SK-N-SH (cell line): ENCODE results near the gene ARL6IP5. TPM values are rescaled to one million over a fixed set of nuclear protein-coding genes. Genes with fewer than 3 reads are reported as not detected.

ENCODE experiments used
- CTCF ChIA-PET: fragments of 300-600, 350-600 bp; formaldehyde crosslinking; extraction: SDS; loops from one replicate; lab custom pipeline; 2021; lab: Yijun Ruan, JAX
- POLR2A ChIA-PET: fragments of 350-600 bp; sonication (Branson Sonifier 250); formaldehyde crosslinking; extraction: SDS; loops from one replicate; lab custom pipeline; 2020; ENCODE audit warnings: antibody characterized with exemption, inconsistent platforms; lab: Yijun Ruan, JAX
- DNase-seq: peaks from one replicate; pipeline ENCODE4 v3.0.0; 2012
- H2AFZ ChIP-seq: fragments of 200-600 bp; sonication (generic); 2 replicates; pipeline ENCODE4 v1.8.1; 2016; ENCODE audit warnings: antibody characterized with exemption, mild to moderate bottlenecking, low read depth
- H3F3A ChIP-seq: fragments of 200-600 bp; sonication (generic); replicated peaks from 2 replicates; pipeline ENCODE3; 2016; ENCODE audit warnings: antibody characterized with exemption, mild to moderate bottlenecking; ENCODE audit not compliant: insufficient read depth
- H3K27ac ChIP-seq, 2 experiments: fragments of 200-500 bp in 1 of 2; fragments of 200-600 bp in 1 of 2; sonication (Bioruptor generic) in 1 of 2; sonication (generic), shearing (Covaris generic) in 1 of 2; 2 replicates each; pipeline versions ENCODE4 v1.5.1 to v1.6.1; 2014 to 2016; ENCODE audit warnings: low read depth in 2 of 2, inconsistent platforms in 1 of 2, low read length in 1 of 2, mild to moderate bottlenecking in 1 of 2, mixed read lengths in 1 of 2
- H3K27me3 ChIP-seq: fragments of 200-600 bp; sonication (generic), shearing (Covaris generic); 2 replicates; pipeline ENCODE4 v1.6.1; 2016; ENCODE audit warnings: mixed run types; ENCODE audit not compliant: insufficient read depth
- H3K36me3 ChIP-seq, 2 experiments: fragments of 200-500 bp in 1 of 2; fragments of 200-600 bp in 1 of 2; sonication (Bioruptor generic) in 1 of 2; sonication (generic) in 1 of 2; replicated peaks in 1 of 2; 2 replicates each; pipeline versions ENCODE3 to v1.5.1; 2014 to 2016; ENCODE audit warnings: low read length in 1 of 2, mild to moderate bottlenecking in 1 of 2; ENCODE audit not compliant: insufficient read depth in 2 of 2, control insufficient read depth in 1 of 2
- H3K4me1 ChIP-seq, 2 experiments: fragments of 200-500 bp in 1 of 2; fragments of 200-600 bp in 1 of 2; sonication (Bioruptor generic) in 1 of 2; sonication (generic), shearing (Covaris generic) in 1 of 2; 2 replicates each; pipeline versions ENCODE4 v1.5.1 to v1.6.1; 2014 to 2016; ENCODE audit warnings: low read depth in 1 of 2, low read length in 1 of 2, mixed run types in 1 of 2; ENCODE audit not compliant: insufficient read depth in 2 of 2, control insufficient read depth in 1 of 2
- H3K4me2 ChIP-seq: fragments of 200-600 bp; sonication (generic), shearing (Covaris generic); 2 replicates; pipeline ENCODE4 v1.6.1; 2017; ENCODE audit warnings: mixed run types
- H3K4me3 ChIP-seq, 2 experiments: fragments of 200-500 bp in 1 of 2; fragments of 200-600 bp in 1 of 2; sonication (Bioruptor generic) in 1 of 2; sonication (generic), shearing (Covaris generic) in 1 of 2; 2 replicates each; pipeline versions ENCODE4 v1.5.1 to v1.8.1; 2014 to 2016; ENCODE audit warnings: low read depth in 2 of 2, inconsistent platforms in 1 of 2, low read length in 1 of 2, mild to moderate bottlenecking in 1 of 2, mixed read lengths in 1 of 2, moderate library complexity in 1 of 2
- H3K79me2 ChIP-seq: fragments of 200-600 bp; sonication (generic); 2 replicates; pipeline ENCODE4 v1.8.1; 2017; ENCODE audit warnings: mild to moderate bottlenecking; ENCODE audit not compliant: insufficient read depth
- H3K9ac ChIP-seq: fragments of 200-600 bp; sonication (generic); 2 replicates; pipeline ENCODE4 v1.6.1; 2017; ENCODE audit warnings: mixed run types
- H3K9me2 ChIP-seq: fragments of 200-600 bp; sonication (generic); 2 replicates; pipeline ENCODE4 v1.6.1; 2017; ENCODE audit warnings: mixed run types
- H3K9me3 ChIP-seq: fragments of 200-600 bp; sonication (generic); 2 replicates; pipeline ENCODE4 v1.6.1; 2017; ENCODE audit warnings: mixed run types, mild to moderate bottlenecking, moderate library complexity
- H4K20me1 ChIP-seq: fragments of 200-600 bp; sonication (generic); 2 replicates; pipeline ENCODE4 v1.6.1; 2017; ENCODE audit warnings: mild to moderate bottlenecking, mixed run types; ENCODE audit not compliant: insufficient read depth
- ELF1 ChIP-seq: IDR thresholded peaks from 2 replicates; pipeline ENCODE4 v1.4.0; 2012
- EP300 ChIP-seq, 2 experiments: IDR thresholded peaks; 2 replicates each; pipeline versions ENCODE4 v1.4.0 to v1.6.1; 2012; ENCODE audit warnings: borderline replicate concordance in 1 of 2, low read depth in 1 of 2, low read length in 1 of 2
- FOXJ3 ChIP-seq: sonication (generic); formaldehyde crosslinking; IDR thresholded peaks from 2 replicates; pipeline ENCODE4 v1.5.1; 2020; ENCODE audit warnings: mild to moderate bottlenecking, missing genetic modification reagents
- FOXM1 ChIP-seq: IDR thresholded peaks from 2 replicates; pipeline ENCODE4 v1.4.0; 2012; ENCODE audit warnings: low read depth, mild to moderate bottlenecking
- GABPA ChIP-seq: IDR thresholded peaks from 2 replicates; pipeline ENCODE4 v1.4.0; 2012; ENCODE audit warnings: low read depth, mild to moderate bottlenecking
- NFIC ChIP-seq: IDR thresholded peaks from 2 replicates; pipeline ENCODE4 v1.4.0; 2012; ENCODE audit warnings: borderline replicate concordance
- PBX3 ChIP-seq: IDR thresholded peaks from 2 replicates; pipeline ENCODE4; 2012
- POLR2AphosphoS5 ChIP-seq: IDR thresholded peaks from 2 replicates; pipeline ENCODE4 v1.6.1; 2012; ENCODE audit warnings: low read depth, low read length
- RFX5 ChIP-seq: IDR thresholded peaks from 2 replicates; pipeline ENCODE4 v1.6.1; 2012; ENCODE audit warnings: mild to moderate bottlenecking, improper control_type of control experiment, low read length
- RXRA ChIP-seq: IDR thresholded peaks from 2 replicates; pipeline ENCODE4 v1.4.0; 2012; ENCODE audit warnings: low read depth, mild to moderate bottlenecking, borderline replicate concordance
- SMC3 ChIP-seq: IDR thresholded peaks from 2 replicates; pipeline ENCODE4 v1.6.1; 2012; ENCODE audit warnings: low read depth, low read length, improper control_type of control experiment
- TAF1 ChIP-seq: IDR thresholded peaks from 2 replicates; pipeline ENCODE4 v1.6.1; 2012; ENCODE audit warnings: low read depth, mild to moderate bottlenecking, low read length, moderate library complexity, borderline replicate concordance
- TCF12 ChIP-seq: IDR thresholded peaks from 2 replicates; pipeline ENCODE4 v1.4.0; 2012
- TEAD4 ChIP-seq: IDR thresholded peaks from 2 replicates; pipeline ENCODE4 v1.4.0; 2012; ENCODE audit warnings: mild to moderate bottlenecking, borderline replicate concordance; ENCODE audit not compliant: insufficient read depth
- WGBS: methylation state at CpG from one replicate; pipeline ENCODE4 v1.1.6; 2017; ENCODE audit warnings: low lambda C conversion rate; 5-methylcytosine and 5-hydroxymethylcytosine counted together
- polyA plus RNA-seq, 3 experiments: library from polyadenylated mRNA; depleted of rRNA; stranded (reverse); fragments of >200 nt; gene quantifications; 2 replicates each; pipeline ENCODE4 v1.2.3, GENCODE V29; 2012
- TF ChIP-seq, protein P1 (sequence below): fragments of 150-350 bp; IDR thresholded peaks from 2 replicates; pipeline ENCODE4 v1.6.1; 2017; ENCODE audit warnings: antibody characterized with exemption, low read length, low read depth, borderline replicate concordance
- TF ChIP-seq, protein P2 (sequence below): fragments of 150-350 bp; IDR thresholded peaks from 2 replicates; pipeline ENCODE4 v1.6.1; 2016; ENCODE audit warnings: mild to moderate bottlenecking, low read depth, low read length
- TF ChIP-seq, protein P3 (sequence below): fragments of 200-600 bp; sonication (generic); IDR thresholded peaks from 2 replicates; pipeline ENCODE4 v1.6.1; 2017; ENCODE audit warnings: antibody characterized with exemption, mild to moderate bottlenecking, moderate library complexity

Gene ARL6IP5
- polyA plus RNA-seq, 1 of the 3 experiments (the other 2 are of a cell fraction) = 64.6 TPM

DNA sequence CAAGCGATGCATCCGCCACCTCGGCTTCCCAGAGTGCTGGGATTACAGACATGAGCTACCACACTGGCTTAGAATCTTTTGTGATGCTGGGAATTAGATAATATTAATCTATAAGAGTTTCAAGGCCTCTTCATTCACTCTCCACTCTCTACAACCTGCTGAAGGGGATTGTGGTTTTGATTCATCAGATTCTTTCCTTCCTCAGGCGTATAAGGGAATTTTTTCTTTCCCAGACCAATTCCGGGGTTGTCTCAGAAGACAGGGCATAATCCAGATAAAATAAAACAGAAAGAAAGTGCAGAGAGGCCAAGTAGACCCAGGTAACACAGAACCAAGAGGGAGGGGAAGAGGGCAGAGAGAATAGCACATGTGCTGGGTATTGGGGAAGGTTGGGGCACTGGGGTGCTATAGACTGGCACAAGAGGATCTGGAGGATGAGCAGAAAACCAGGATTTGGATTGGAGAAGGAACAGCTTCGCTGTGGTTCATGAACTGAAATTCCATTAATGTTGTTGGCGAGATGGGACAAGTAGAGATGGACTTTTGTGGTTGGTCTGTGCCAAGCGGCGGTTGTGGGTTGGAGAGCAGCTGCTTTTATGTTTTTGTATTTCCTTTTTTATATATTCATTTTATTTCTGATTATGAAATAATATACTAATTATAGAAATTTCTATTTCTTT lies 12.8 kb downstream of the ARL6IP5 start:
- H3K4me1 ChIP-seq = peaks cover 0 to 8% of the 10 kb centered on the region in 2 experiments; a peak in 1 of 4 replicates
- H3K9me3 ChIP-seq = no peaks in the 10 kb centered on the region
- no peaks in the 10 kb centered on the region for H3K27me3 ChIP-seq
- no peak overlapping the region for H2AFZ ChIP-seq
- WGBS = 93% methylated on average over 9 of the region's 9 CpGs
- peaks cover 34% of the 10 kb centered on the region for H4K20me1 ChIP-seq
- CTCF ChIA-PET = interaction anchor here (1.2 kb wide), 1 partner anchor 23 kb away, joined by 3 read pairs; no protein-coding TSS in a partner anchor
- no peak overlapping the region for H3K27ac ChIP-seq
- H3K9me2 ChIP-seq = no peaks in the 10 kb centered on the region
- no peak overlapping the region for H3K4me3 ChIP-seq
- no peak for DNase-seq
- H3F3A ChIP-seq = peaks cover 19% of the 10 kb centered on the region
- TF ChIP-seq POLR2AphosphoS5 (no peak), TEAD4 (no peak), RFX5 (no peak), ELF1 (no peak), EP300 (IDR thresholded peaks at IDR 0.05; ENCODE audit: borderline replicate concordance in 1 of 2, low read depth in 1 of 2, low read length in 1 of 2) (no peak), GABPA (no peak), PBX3 (no peak), FOXJ3 (CRISPR knock-in tag) (no peak), NFIC (no peak), FOXM1 (no peak), TAF1 (no peak), TCF12 (no peak), RXRA (no peak), SMC3 (no peak)
- TF ChIP-seq, protein P1, sequence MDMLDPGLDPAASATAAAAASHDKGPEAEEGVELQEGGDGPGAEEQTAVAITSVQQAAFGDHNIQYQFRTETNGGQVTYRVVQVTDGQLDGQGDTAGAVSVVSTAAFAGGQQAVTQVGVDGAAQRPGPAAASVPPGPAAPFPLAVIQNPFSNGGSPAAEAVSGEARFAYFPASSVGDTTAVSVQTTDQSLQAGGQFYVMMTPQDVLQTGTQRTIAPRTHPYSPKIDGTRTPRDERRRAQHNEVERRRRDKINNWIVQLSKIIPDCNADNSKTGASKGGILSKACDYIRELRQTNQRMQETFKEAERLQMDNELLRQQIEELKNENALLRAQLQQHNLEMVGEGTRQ = no peak
- TF ChIP-seq, protein P2, sequence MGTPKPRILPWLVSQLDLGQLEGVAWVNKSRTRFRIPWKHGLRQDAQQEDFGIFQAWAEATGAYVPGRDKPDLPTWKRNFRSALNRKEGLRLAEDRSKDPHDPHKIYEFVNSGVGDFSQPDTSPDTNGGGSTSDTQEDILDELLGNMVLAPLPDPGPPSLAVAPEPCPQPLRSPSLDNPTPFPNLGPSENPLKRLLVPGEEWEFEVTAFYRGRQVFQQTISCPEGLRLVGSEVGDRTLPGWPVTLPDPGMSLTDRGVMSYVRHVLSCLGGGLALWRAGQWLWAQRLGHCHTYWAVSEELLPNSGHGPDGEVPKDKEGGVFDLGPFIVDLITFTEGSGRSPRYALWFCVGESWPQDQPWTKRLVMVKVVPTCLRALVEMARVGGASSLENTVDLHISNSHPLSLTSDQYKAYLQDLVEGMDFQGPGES = no peak
- TF ChIP-seq, protein P3, sequence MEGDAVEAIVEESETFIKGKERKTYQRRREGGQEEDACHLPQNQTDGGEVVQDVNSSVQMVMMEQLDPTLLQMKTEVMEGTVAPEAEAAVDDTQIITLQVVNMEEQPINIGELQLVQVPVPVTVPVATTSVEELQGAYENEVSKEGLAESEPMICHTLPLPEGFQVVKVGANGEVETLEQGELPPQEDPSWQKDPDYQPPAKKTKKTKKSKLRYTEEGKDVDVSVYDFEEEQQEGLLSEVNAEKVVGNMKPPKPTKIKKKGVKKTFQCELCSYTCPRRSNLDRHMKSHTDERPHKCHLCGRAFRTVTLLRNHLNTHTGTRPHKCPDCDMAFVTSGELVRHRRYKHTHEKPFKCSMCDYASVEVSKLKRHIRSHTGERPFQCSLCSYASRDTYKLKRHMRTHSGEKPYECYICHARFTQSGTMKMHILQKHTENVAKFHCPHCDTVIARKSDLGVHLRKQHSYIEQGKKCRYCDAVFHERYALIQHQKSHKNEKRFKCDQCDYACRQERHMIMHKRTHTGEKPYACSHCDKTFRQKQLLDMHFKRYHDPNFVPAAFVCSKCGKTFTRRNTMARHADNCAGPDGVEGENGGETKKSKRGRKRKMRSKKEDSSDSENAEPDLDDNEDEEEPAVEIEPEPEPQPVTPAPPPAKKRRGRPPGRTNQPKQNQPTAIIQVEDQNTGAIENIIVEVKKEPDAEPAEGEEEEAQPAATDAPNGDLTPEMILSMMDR = no peak
- H3K79me2 ChIP-seq = peaks cover 78% of the 10 kb centered on the region
- H3K4me2 ChIP-seq = no peak overlapping the region
- POLR2A ChIA-PET = interaction anchor here (0.6 kb wide), 1 partner anchor 14 kb away, joined by 3 read pairs; no protein-coding TSS in a partner anchor
- peaks cover 0 to 44% of the 10 kb centered on the region in 2 experiments for H3K36me3 ChIP-seq
- H3K9ac ChIP-seq = no peak overlapping the region
